ACC112 (cell line): ENCODE data around the gene PML.
A peak's percentile ranks its signal among the peaks of the same experiment; 100 is the strongest.

ENCODE experiments used
- H2AFZ ChIP-seq: fragments of 200-600 bp; sonication (generic); one replicate; pipeline ENCODE4 v1.6.0; 2017; ENCODE audit warnings: antibody characterized with exemption, low read length; ENCODE audit not compliant: unreplicated experiment
- H3K27ac ChIP-seq: fragments of 200-600 bp; sonication (generic); 2 replicates; pipeline ENCODE4 v1.5.1; 2014; ENCODE audit warnings: low read depth, mild to moderate bottlenecking, antibody characterized with exemption, low read length, moderate library complexity
- H3K27me3 ChIP-seq: fragments of 200-600 bp; sonication (generic); 2 replicates; pipeline ENCODE4 v1.6.1; 2014; ENCODE audit warnings: mild to moderate bottlenecking, antibody characterized with exemption, low read length, moderate library complexity, mixed read lengths; ENCODE audit not compliant: insufficient read depth
- H3K36me3 ChIP-seq: fragments of 200-600 bp; sonication (generic); 2 replicates; pipeline ENCODE4 v1.6.1; 2016; ENCODE audit warnings: mild to moderate bottlenecking, antibody characterized with exemption, low read length, moderate library complexity, mixed read lengths; ENCODE audit not compliant: insufficient read depth
- H3K4me1 ChIP-seq: fragments of 200-600 bp; sonication (generic); one replicate; pipeline ENCODE4 v1.6.1; 2016; ENCODE audit warnings: low read length, mixed read lengths; ENCODE audit not compliant: insufficient read depth, unreplicated experiment, control insufficient read depth
- H3K4me3 ChIP-seq: fragments of 200-600 bp; sonication (generic); 2 replicates; pipeline ENCODE4 v1.5.1; 2014; ENCODE audit warnings: mild to moderate bottlenecking, low read depth, low read length
- H3K79me2 ChIP-seq: fragments of 200-600 bp; sonication (generic); one replicate; pipeline ENCODE4 v1.6.0; 2016; ENCODE audit warnings: low read length; ENCODE audit not compliant: control insufficient read depth, unreplicated experiment, insufficient read depth

Gene PML

DNA sequence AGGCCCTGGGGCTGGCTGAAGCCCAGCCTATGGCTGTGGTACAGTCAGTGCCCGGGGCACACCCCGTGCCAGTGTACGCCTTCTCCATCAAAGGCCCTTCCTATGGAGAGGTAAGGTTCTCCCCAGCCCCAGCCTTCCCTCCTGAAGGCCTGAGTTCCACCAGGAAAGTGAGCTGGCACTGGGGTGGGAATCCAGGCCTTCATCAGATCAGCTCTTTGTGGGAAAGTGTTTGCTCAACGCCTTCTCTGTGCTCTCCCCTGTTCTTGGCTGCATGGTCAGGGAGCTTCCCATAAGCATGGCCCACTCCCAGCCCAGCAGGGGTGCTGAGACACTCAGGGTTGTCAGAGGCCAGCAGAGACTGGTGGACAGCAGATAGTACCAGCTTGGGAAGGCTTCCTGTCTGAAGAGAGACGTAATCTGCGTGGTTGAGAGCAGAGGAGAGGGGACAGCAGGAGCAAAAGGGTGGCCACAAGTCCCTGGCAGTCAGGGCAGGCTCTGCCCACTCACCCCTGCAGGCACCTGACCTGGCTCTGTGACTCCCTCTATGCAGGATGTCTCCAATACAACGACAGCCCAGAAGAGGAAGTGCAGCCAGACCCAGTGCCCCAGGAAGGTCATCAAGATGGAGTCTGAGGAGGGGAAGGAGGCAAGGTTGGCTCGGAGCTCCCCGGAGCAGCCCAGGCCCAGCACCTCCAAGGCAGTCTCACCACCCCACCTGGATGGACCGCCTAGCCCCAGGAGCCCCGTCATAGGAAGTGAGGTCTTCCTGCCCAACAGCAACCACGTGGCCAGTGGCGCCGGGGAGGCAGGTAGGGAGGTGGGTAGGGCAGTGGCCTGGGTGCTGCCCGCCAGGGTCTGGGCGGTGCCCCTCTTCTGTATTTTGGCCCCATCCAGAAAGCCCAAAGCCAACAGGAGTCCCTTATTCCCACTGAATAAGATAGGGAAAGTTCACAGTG lies 38.4 kb downstream of the PML start:
- H3K79me2 ChIP-seq, result peaks cover 7% of the 10 kb centered on the region
- H3K4me3 ChIP-seq, result no peak overlapping the region
- H3K36me3 ChIP-seq, result peaks cover 32% of the 10 kb centered on the region
- H3K27ac ChIP-seq, result no peak overlapping the region
- peaks cover 9% of the 10 kb centered on the region for H3K4me1 ChIP-seq
- no peaks in the 10 kb centered on the region for H3K27me3 ChIP-seq
- no peak overlapping the region for H2AFZ ChIP-seq

DNA sequence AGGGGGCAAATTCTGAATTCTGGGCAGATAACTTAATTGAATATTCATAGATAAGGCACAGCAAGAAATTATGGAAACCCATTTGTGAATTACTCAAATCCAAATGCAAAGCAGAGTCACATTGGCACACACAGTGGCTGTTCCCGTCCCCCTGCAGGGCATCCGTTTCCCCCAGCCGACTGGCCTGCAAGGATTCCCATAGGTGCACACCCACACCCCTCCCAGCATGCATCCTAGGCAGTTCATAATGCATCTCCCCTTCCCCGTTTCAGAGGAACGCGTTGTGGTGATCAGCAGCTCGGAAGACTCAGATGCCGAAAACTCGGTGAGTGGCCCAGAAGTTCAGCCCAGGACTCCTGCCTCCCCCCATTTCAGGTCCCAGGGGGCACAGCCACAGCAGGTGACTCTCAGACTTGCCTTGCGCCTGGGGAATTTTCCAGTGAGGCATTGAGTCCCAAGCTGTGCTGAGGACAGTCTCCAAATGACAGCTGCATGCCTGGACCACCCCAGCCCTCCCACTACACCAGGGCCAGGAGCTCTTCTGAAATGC lies 39.8 kb downstream of the PML start:
- Histone ChIP-seq H3K27me3 (no peaks in the 10 kb centered on the region), H2AFZ (no peak overlapping the region), H3K4me1 (peaks cover 23% of the 10 kb centered on the region), H3K36me3 (peaks cover 26% of the 10 kb centered on the region), H3K4me3 (no peak overlapping the region), H3K27ac (no peak overlapping the region), H3K79me2 (peaks cover 7% of the 10 kb centered on the region)

GRCh38 chr15:74035121-74036017 lies 40.9 kb downstream of the PML start:
- no peaks in the 10 kb centered on the region for H3K27me3 ChIP-seq
- no peak overlapping the region for H3K27ac ChIP-seq
- peaks cover 33% of the 10 kb centered on the region for H3K4me1 ChIP-seq
- H3K4me3 ChIP-seq, result no peak overlapping the region
- peaks cover 7% of the 10 kb centered on the region for H3K79me2 ChIP-seq
- peaks cover 22% of the 10 kb centered on the region for H3K36me3 ChIP-seq
- H2AFZ ChIP-seq, result no peak overlapping the region

GRCh38 chr15:74036271-74037170 lies 42.0 kb downstream of the PML start:
- no peak overlapping the region for H3K27ac ChIP-seq
- H3K79me2 ChIP-seq, result peaks cover 9% of the 10 kb centered on the region
- peaks cover 43% of the 10 kb centered on the region for H3K4me1 ChIP-seq
- no peaks in the 10 kb centered on the region for H3K27me3 ChIP-seq
- H2AFZ ChIP-seq, result no peak overlapping the region
- H3K36me3 ChIP-seq, result peaks cover 24% of the 10 kb centered on the region
- H3K4me3 ChIP-seq, result no peak overlapping the region

DNA sequence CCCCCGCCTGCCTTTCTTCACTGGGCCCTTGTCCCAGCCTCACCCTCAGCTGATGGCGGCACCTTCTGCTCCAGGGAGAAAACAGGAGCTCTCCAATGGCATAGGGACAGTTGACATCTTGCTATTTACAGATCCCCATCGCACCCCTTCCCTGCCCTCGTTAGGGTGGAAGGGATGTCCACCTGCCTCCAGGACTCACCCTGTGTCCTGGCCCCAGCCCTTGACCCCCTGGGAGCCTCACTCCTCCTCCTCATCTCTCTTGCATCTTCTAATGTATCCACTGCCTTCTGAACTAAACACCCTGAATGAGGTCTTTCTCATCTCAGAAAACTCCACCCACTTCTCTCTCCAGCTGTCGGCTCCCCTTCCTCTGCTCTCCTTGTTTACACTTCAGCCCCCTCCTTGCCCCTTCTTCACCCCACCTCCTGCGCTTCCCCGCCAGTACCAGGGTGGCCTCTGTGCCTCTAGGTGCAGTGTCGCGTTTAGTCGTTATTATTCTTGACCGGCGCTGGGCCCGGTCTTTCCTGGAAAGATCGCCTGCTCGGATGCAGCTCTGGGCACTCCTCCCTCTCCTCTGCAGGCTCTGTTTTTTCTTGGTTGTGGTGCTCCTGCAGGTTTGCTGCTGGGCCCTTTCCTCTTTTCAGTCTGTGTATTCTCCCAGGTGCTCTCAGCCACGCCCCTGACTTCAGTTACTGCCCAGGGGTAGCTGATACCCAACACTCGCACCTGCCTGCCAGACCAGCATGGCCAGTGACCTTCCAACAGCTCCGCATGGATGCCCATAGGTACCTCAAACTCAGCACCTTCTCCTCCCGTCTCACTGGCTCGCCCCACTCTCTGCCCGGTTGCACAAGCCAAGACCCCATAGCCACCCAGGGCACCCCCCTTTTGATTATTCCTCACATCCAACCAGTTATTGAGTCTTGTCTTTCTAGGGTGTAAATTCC lies 42.9 kb downstream of the PML start:
- 0 out of 2 replicates have a peak overlapping the region, but pooled peaks have one; percentile 90 for H3K27ac ChIP-seq
- peaks cover 6% of the 10 kb centered on the region for H3K79me2 ChIP-seq
- H3K4me1 ChIP-seq, result peaks cover 48% of the 10 kb centered on the region
- no peak overlapping the region for H2AFZ ChIP-seq
- H3K4me3 ChIP-seq, result no peak overlapping the region
- H3K36me3 ChIP-seq, result peaks cover 21% of the 10 kb centered on the region
- no peaks in the 10 kb centered on the region for H3K27me3 ChIP-seq

DNA sequence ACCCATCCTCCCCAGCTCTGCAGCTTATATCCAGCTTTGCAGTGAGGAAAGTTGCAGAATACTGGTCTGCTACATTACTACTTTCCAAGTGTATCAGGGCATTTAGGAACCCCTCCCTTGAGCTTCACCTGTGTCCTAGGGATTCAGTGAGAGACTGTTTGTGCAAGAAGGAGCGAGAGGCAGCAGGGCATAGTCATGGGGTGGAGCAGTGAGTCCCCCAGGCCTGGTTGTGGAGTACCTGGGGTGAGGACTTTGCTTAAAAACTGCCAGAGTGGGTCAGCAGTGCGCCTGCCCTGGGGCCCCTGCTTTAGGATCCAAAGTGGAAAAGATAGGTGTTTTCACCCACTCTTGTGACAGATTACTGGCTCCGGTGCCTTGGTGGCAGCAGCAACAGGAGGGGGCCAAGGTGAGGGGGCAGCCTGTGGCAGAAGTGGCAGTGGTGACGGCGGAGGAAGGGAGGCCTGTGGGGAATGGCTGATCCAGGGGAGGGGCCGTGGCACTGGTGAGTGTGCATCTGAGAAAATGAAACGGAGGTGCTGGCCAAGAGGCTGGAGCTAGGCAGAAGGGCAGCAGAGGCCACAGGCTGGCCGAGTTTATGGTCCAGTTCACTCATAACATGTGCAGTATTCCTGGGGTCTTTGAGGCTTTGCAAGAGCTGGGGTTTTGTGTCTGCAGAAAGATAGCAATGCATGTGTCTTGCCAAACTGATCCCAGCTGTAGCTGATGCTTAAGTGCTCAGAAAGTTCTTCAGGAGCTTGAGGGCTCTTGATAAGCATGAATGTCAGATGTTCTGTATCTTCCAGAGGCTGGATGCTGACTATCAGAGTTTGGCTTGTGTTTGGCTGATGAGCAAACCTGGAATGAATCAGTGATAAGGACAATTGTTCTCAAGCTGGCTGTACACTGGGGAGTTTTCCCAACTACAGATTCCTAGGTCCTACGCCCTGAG lies 44.5 kb downstream of the PML start:
- peak overlapping the region; percentile 90 for H3K27ac ChIP-seq
- peaks cover 48% of the 10 kb centered on the region for H3K4me1 ChIP-seq

DNA sequence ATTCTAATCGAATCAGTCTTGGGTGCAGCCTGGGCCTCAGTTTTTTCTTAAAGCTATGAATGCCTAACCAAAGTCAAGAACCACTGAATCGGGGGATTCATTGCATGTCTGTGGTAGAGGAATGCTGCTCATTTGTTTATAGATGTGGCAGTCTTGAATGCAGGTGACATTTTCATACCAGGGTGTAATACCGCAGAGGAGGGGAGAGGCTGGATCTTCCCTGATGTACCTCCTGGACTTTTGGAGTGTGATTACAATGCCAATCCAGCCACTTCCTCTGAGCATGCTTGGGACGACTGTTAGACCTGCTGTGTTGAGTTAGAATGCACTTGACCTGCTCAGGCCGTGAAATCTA lies 45.1 kb downstream of the PML start:
- Histone ChIP-seq H3K4me3 (peak overlapping the region; percentile 36; the same call in 1 of the 2 replicates), H2AFZ (no peak overlapping the region), H3K4me1 (peaks cover 48% of the 10 kb centered on the region), H3K27ac (peak overlapping the region; percentile 90), H3K79me2 (peaks cover 4% of the 10 kb centered on the region), H3K36me3 (peaks cover 10% of the 10 kb centered on the region), H3K27me3 (no peaks in the 10 kb centered on the region)

More for the DNA sequence above, 44.5 kb downstream of the PML start:
- no peak overlapping the region for H2AFZ ChIP-seq
- H3K79me2 ChIP-seq, result peaks cover 4% of the 10 kb centered on the region
- peaks cover 16% of the 10 kb centered on the region for H3K36me3 ChIP-seq
- no peak overlapping the region for H3K4me3 ChIP-seq
- H3K27me3 ChIP-seq, result no peaks in the 10 kb centered on the region

DNA sequence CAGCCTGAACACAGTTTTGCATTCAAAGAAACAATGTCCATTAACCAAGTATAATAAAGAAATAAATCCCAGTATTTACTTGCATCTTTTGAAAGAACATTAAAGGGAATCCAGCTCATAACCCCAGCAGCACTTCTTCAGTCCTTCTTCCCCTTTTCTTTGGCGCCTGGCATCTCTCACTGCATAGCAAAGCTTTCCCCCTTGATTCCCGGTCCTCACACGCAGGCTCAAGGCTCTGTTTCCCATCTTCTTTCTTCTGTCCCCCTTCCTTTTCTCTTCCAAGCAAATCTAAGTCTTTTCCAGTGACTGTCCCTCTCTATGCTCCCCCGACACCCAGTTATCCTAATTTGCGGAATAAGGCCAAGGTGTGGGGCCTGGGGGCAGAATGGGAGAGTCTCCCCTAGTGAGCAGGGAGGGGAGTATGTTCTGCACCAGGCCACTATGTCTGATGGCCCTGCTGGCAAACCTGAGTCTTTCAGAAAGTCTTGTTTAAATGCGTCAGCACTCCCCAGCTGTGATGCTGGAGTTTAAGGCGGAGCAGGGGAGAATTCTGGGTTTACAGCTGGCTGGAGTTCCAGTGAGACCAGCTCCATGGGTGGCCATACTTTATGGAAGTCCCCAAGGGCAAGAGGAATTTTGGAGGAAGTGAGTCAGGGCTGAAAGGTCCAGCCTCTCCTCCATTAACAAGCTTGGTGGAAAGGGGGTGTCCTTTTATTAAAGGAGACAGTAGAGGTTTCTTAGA lies 45.8 kb downstream of the PML start:
- Histone ChIP-seq H3K27me3 (no peaks in the 10 kb centered on the region), H3K4me1 (peaks cover 48% of the 10 kb centered on the region), H3K4me3 (peak overlapping the region; percentile 36), H3K79me2 (peaks cover 4% of the 10 kb centered on the region), H3K27ac (peak overlapping the region; percentile 90), H3K36me3 (peaks cover 7% of the 10 kb centered on the region), H2AFZ (no peak overlapping the region)
